K562 (cell line): ENCODE measurements around the gene ZNF484. TPM values are rescaled to one million over a fixed set of nuclear protein-coding genes. Genes with fewer than 3 reads are reported as not detected.

Source experiments
- ATAC-seq: fragments of 200-7000 bp; cut with Tn5 transposase; 3 replicates; pipeline ENCODE4 v1.9.1; 2020; ENCODE audit warnings: moderate library complexity
- BruUV-seq: library from RNA; stranded (reverse); fragments of 400-500 nt; replicated peaks from 2 replicates; lab custom pipeline; 2021; lab: Mats Ljungman, UMichigan
- CTCF ChIA-PET: fragments of 300-600 bp; formaldehyde crosslinking; extraction: SDS; loops from one replicate; lab custom pipeline; 2021; ENCODE audit warnings: low intra/inter-chr PET ratio; lab: Yijun Ruan, JAX
- POLR2A ChIA-PET: fragments of 300-600, 350-650 bp; sonication (Branson Sonifier 250); formaldehyde crosslinking; extraction: SDS; loops from one replicate; lab custom pipeline; 2021; ENCODE audit warnings: antibody characterized with exemption, inconsistent platforms; lab: Yijun Ruan, JAX
- DNase-seq, 4 experiments: peaks; one replicate each; pipeline versions ENCODE4 v3.0.0 to v3.0.0-alpha.2; 2011 to 2018; ENCODE audit warnings: low spot score in 3 of 4, mixed read lengths in 3 of 4; ENCODE audit errors: extremely low read depth in 1 of 4
- FAIRE-seq: peaks from 2 replicates; lab custom pipeline; 2011; peaks lifted over from hg19 to GRCh38; lab: Jason Lieb, UNC
- H2AFZ ChIP-seq: 2 replicates; pipeline ENCODE4 v1.6.0; 2011; ENCODE audit warnings: low read depth, low read length, control low read depth, inconsistent platforms
- H3K27ac ChIP-seq: fragments of 200-600 bp; 3 replicates; pipeline ENCODE4 v1.8.0; 2011; ENCODE audit warnings: low read depth, mild to moderate bottlenecking, control low read depth, inconsistent platforms, low read length, moderate library complexity, mixed read lengths; ENCODE audit errors: extremely low read depth
- H3K27me3 ChIP-seq, 2 experiments: fragments of 300-600 bp in 1 of 2; 2 replicates in 1 of 2; 3 replicates in 1 of 2; pipeline versions ENCODE4 v1.6.0 to v1.8.0; 2011; ENCODE audit warnings: inconsistent platforms in 2 of 2, low read length in 2 of 2, mild to moderate bottlenecking in 1 of 2, mixed read lengths in 1 of 2, moderate library complexity in 1 of 2; ENCODE audit not compliant: control insufficient read depth in 2 of 2, insufficient read depth in 2 of 2
- H3K36me3 ChIP-seq: fragments of 300-600 bp; 3 replicates; pipeline ENCODE4 v1.8.0; 2011; ENCODE audit warnings: mild to moderate bottlenecking, low read length, inconsistent platforms; ENCODE audit not compliant: control insufficient read depth, insufficient read depth
- H3K4me1 ChIP-seq, 2 experiments: fragments of 200-600 bp in 1 of 2; replicated peaks in 1 of 2; 2 replicates in 1 of 2; 3 replicates in 1 of 2; pipeline versions ENCODE4 v1.5.1 to v1.8.0; 2011; ENCODE audit warnings: inconsistent platforms in 2 of 2, low read length in 2 of 2, mild to moderate bottlenecking in 1 of 2, mixed read lengths in 1 of 2, moderate library complexity in 1 of 2; ENCODE audit not compliant: control insufficient read depth in 2 of 2, insufficient read depth in 2 of 2
- H3K4me2 ChIP-seq: 2 replicates; pipeline ENCODE4 v1.6.1; 2011; ENCODE audit warnings: low read length, control low read depth, inconsistent platforms, mixed read lengths; ENCODE audit not compliant: insufficient read depth
- H3K4me3 ChIP-seq: fragments of 200-600 bp; sonication (generic), shearing (Covaris generic); 2 replicates; pipeline ENCODE4 v1.5.1; 2016; ENCODE audit warnings: control low read depth, inconsistent platforms
- H3K79me2 ChIP-seq: fragments of 200-600 bp; 3 replicates; pipeline ENCODE4 v1.8.0; 2011; ENCODE audit warnings: low read length, inconsistent platforms; ENCODE audit not compliant: control insufficient read depth, insufficient read depth
- H3K9ac ChIP-seq, 2 experiments: 2 replicates each; pipeline versions ENCODE4 v1.6.0 to v1.6.1; 2011; ENCODE audit warnings: low read depth in 2 of 2, low read length in 2 of 2, control low read depth in 1 of 2, inconsistent platforms in 1 of 2, mild to moderate bottlenecking in 1 of 2, mixed read lengths in 1 of 2; ENCODE audit not compliant: insufficient read depth in 1 of 2
- H3K9me1 ChIP-seq: one replicate; pipeline ENCODE4 v1.6.0; 2011; ENCODE audit warnings: inconsistent platforms, mild to moderate bottlenecking, low read length, moderate library complexity; ENCODE audit not compliant: control insufficient read depth, insufficient read depth
- H3K9me3 ChIP-seq: replicated peaks from 2 replicates; pipeline ENCODE4 v1.5.1; 2011; ENCODE audit warnings: low read depth, low read length, inconsistent platforms; ENCODE audit not compliant: control insufficient read depth, insufficient read depth
- H4K20me1 ChIP-seq: replicated peaks from 2 replicates; pipeline ENCODE4 v1.6.1; 2011; ENCODE audit warnings: low read length, inconsistent platforms, mixed read lengths; ENCODE audit not compliant: control insufficient read depth, insufficient read depth
- DNMT1 ChIP-seq: fragments of 450-650 bp; IDR thresholded peaks from 2 replicates; pipeline ENCODE4 v1.6.1; 2016; ENCODE audit warnings: antibody characterized with exemption, mild to moderate bottlenecking
- GABPA ChIP-seq: fragments of 200-800 bp; sonication (Bioruptor generic); conservative IDR thresholded peaks from 2 replicates; pipeline ENCODE4 v1.6.1; 2016; ENCODE audit warnings: low read depth, missing genetic modification characterization, missing compliant biosample characterization
- GATAD2B ChIP-seq: fragments of 450-650 bp; IDR thresholded peaks from 2 replicates; pipeline ENCODE4 v1.6.1; 2017; ENCODE audit warnings: mild to moderate bottlenecking, borderline replicate concordance
- KAT2B ChIP-seq: IDR thresholded peaks from one replicate; pipeline ENCODE4 v1.6.1; 2012; ENCODE audit warnings: low read depth, mild to moderate bottlenecking, control low read depth, inconsistent platforms, low read length, moderate library complexity
- RBM14 ChIP-seq: fragments of 200-400 bp; formaldehyde crosslinking; IDR thresholded peaks from 2 replicates; pipeline ENCODE4 v1.6.1; 2018; ENCODE audit warnings: low read depth, mild to moderate bottlenecking, low read length, moderate library complexity, borderline replicate concordance; ENCODE audit not compliant: insufficient read depth
- ZFP36 ChIP-seq: fragments of 150-350 bp; IDR thresholded peaks from 2 replicates; pipeline ENCODE4 v1.6.1; 2018; ENCODE audit warnings: low read length, low read depth; ENCODE audit not compliant: partially characterized antibody
- ZNF121 ChIP-seq: sonication (generic); formaldehyde crosslinking; conservative IDR thresholded peaks from 2 replicates; pipeline ENCODE4 v1.8.0; 2022; ENCODE audit warnings: missing genetic modification reagents
- ZNF445 ChIP-seq: fragments of 250-450 bp; sonication (Bioruptor Pico); IDR thresholded peaks from 2 replicates; pipeline ENCODE4 v1.4.0; 2020; ENCODE audit warnings: low read depth, mild to moderate bottlenecking, moderate library complexity
- WGBS: fragments of 100-300 bp; shearing (Covaris generic); methylation state at CpG from one replicate; pipeline ENCODE4 v1.1.6; 2016; ENCODE audit warnings: low coverage, mixed read lengths; ENCODE audit not compliant: insufficient coverage; ENCODE audit errors: missing lambda C conversion rate; 5-methylcytosine and 5-hydroxymethylcytosine counted together
- in situ Hi-C: fragments of 300-500 bp; cut with MboI; formaldehyde crosslinking; loops from 4 replicates; pipeline ENCODE4 v1.15.0; 2018; ENCODE audit warnings: inconsistent platforms, mixed read lengths
- intact Hi-C: fragments of 100-400 bp; cut with micrococcal nuclease; formaldehyde crosslinking; loops from 2 replicates; pipeline ENCODE4 v1.14.2; 2022
- polyA plus RNA-seq, 8 experiments: library from polyadenylated mRNA; depleted of rRNA in 4 of 8; stranded (reverse) in 5 of 8; unstranded in 3 of 8; fragments of >200 nt; fragmentation: Nextera tagmentation in 2 of 8; fragmentation: Illumina TruSeq in 1 of 8; extraction: Ambion mirVana in 2 of 8; extraction: Trizol in 1 of 8; gene quantifications; 2 replicates each; pipeline versions ENCODE4 v1.2.1 to v1.2.3, GENCODE V29; 2011 to 2014; ENCODE audit warnings: inconsistent platforms in 1 of 8, missing spikeins in 1 of 8
- total RNA-seq, 7 experiments: library from RNA; depleted of rRNA in 6 of 7; stranded (reverse); fragments of >200 nt in 6 of 7; fragmentation: Illumina TruSeq in 2 of 7; extraction: Trizol in 2 of 7; gene quantifications; 2 replicates each; pipeline versions ENCODE4 v1.2.1 to v1.2.3, GENCODE V29; 2011 to 2021; ENCODE audit warnings: low replicate concordance in 1 of 7
- TF ChIP-seq, protein P1 (sequence below): fragments of 250-450 bp; sonication (Bioruptor Pico); IDR thresholded peaks from 2 replicates; pipeline ENCODE4 v1.4.0; 2020; ENCODE audit warnings: mild to moderate bottlenecking
- TF ChIP-seq, protein P2 (sequence below), 2 experiments: fragments of 450-650 bp; conservative IDR thresholded peaks; 2 replicates each; pipeline ENCODE4 v1.6.1; 2017; ENCODE audit warnings: mild to moderate bottlenecking in 2 of 2, moderate library complexity in 2 of 2
- TF ChIP-seq, protein P3 (sequence below): IDR thresholded peaks from 2 replicates; pipeline ENCODE4 v1.6.1; 2014; ENCODE audit warnings: antibody characterized with exemption
- TF ChIP-seq, protein P4 (sequence below): conservative IDR thresholded peaks from 2 replicates; pipeline ENCODE4 v1.6.1; 2011; ENCODE audit warnings: low read depth, mild to moderate bottlenecking, low read length; ENCODE audit not compliant: control insufficient read depth
- TF ChIP-seq, protein P5 (sequence below), 2 experiments: IDR thresholded peaks; 2 replicates each; pipeline ENCODE4 v1.6.1; 2011; ENCODE audit warnings: borderline replicate concordance in 1 of 2, control low read depth in 1 of 2, low read depth in 1 of 2, low read length in 1 of 2, mild to moderate bottlenecking in 1 of 2, mixed read lengths in 1 of 2, moderate library complexity in 1 of 2; ENCODE audit not compliant: insufficient read depth in 1 of 2, insufficient read length in 1 of 2, poor library complexity in 1 of 2, severe bottlenecking in 1 of 2; ENCODE audit errors: extremely low read depth in 1 of 2

Gene ZNF484
- total and polyA plus RNA-seq, 9 of the 15 experiments (the other 6 are each of a cell fraction or from before 2014, with no cell fraction given): 1.1 to 5.8 (median 2.5) TPM

DNA sequence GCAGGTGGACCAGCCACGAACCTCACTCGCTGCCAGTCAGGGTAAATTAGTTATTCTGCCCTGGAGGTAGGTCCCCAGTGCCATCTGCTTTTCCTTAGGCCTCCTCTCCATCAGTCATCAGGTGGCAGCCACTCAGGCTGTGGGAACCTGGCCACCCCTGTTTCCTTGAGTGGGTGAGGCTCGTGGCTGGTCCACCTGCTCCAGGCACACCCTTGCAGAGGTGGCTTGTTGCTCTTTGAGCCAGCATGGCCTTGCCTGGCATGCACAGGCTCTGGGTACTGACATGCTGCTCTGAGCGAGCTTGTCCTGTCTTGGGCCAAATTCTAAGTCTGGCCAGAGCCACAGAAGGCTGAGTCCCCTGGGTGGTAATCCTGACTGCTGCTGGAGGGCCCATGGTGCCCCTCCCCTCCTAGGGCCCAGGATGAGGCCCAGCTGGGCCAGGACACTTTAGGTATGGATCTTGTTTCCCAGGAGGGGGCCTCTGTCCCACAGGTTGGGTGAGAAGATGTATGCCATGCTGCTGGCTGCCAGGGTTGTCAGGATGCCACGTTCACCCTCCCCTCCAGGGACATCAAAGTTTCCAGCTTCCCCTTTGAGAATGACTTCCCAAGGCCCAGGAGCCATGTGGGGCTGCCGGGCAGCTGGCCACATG lies 17.0 kb upstream of the ZNF484 start:
- intact Hi-C loops: no loop called here
- FAIRE-seq (no peak), DNase-seq (no peak), ATAC-seq (no peak)
- Histone ChIP-seq H3K4me3 (no peak overlapping the region), H2AFZ (no peak overlapping the region), H3K9ac (no peak overlapping the region), H3K36me3 (no peaks in the 10 kb centered on the region), H3K79me2 (no peaks in the 10 kb centered on the region), H3K27me3 (peaks cover 4 to 8% of the 10 kb centered on the region in 2 experiments; a peak in 2 of 5 replicates), H3K9me1 (no peaks in the 10 kb centered on the region), H3K27ac (no peak overlapping the region), H3K9me3 (no peaks in the 10 kb centered on the region), H3K4me2 (no peak overlapping the region), H3K4me1 (no peaks in the 10 kb centered on the region), H4K20me1 (no peaks in the 10 kb centered on the region)
- ChIA-PET POLR2A (interaction anchor here (0.9 kb wide), 1 partner anchor 13 kb away, joined by 4 read pairs; no protein-coding TSS in a partner anchor), CTCF (no interaction called here)
- 2% methylated on average over 6 of the region's 6 CpGs for WGBS
- in situ Hi-C loops: no loop called here
- no TSS peak for BruUV-seq
- no peak for TF ChIP-seq ZFP36
- TF ChIP-seq, protein P1, sequence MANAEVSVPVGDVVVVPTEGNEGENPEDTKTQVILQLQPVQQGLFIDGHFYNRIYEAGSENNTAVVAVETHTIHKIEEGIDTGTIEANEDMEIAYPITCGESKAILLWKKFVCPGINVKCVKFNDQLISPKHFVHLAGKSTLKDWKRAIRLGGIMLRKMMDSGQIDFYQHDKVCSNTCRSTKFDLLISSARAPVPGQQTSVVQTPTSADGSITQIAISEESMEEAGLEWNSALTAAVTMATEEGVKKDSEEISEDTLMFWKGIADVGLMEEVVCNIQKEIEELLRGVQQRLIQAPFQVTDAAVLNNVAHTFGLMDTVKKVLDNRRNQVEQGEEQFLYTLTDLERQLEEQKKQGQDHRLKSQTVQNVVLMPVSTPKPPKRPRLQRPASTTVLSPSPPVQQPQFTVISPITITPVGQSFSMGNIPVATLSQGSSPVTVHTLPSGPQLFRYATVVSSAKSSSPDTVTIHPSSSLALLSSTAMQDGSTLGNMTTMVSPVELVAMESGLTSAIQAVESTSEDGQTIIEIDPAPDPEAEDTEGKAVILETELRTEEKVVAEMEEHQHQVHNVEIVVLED: no peak
- no peak for TF ChIP-seq GATAD2B
- TF ChIP-seq, protein P2, sequence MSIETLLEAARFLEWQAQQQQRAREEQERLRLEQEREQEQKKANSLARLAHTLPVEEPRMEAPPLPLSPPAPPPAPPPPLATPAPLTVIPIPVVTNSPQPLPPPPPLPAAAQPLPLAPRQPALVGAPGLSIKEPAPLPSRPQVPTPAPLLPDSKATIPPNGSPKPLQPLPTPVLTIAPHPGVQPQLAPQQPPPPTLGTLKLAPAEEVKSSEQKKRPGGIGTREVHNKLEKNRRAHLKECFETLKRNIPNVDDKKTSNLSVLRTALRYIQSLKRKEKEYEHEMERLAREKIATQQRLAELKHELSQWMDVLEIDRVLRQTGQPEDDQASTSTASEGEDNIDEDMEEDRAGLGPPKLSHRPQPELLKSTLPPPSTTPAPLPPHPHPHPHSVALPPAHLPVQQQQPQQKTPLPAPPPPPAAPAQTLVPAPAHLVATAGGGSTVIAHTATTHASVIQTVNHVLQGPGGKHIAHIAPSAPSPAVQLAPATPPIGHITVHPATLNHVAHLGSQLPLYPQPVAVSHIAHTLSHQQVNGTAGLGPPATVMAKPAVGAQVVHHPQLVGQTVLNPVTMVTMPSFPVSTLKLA (conservative IDR thresholded peaks at IDR 0.05): no peak
- TF ChIP-seq, protein P3, sequence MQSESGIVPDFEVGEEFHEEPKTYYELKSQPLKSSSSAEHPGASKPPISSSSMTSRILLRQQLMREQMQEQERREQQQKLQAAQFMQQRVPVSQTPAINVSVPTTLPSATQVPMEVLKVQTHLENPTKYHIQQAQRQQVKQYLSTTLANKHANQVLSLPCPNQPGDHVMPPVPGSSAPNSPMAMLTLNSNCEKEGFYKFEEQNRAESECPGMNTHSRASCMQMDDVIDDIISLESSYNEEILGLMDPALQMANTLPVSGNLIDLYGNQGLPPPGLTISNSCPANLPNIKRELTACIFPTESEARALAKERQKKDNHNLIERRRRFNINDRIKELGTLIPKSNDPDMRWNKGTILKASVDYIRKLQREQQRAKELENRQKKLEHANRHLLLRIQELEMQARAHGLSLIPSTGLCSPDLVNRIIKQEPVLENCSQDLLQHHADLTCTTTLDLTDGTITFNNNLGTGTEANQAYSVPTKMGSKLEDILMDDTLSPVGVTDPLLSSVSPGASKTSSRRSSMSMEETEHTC: no peak
- no peak for TF ChIP-seq ZNF121 (CRISPR knock-in tag)
- no peak for TF ChIP-seq GABPA
- TF ChIP-seq, protein P4, sequence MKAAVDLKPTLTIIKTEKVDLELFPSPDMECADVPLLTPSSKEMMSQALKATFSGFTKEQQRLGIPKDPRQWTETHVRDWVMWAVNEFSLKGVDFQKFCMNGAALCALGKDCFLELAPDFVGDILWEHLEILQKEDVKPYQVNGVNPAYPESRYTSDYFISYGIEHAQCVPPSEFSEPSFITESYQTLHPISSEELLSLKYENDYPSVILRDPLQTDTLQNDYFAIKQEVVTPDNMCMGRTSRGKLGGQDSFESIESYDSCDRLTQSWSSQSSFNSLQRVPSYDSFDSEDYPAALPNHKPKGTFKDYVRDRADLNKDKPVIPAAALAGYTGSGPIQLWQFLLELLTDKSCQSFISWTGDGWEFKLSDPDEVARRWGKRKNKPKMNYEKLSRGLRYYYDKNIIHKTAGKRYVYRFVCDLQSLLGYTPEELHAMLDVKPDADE: no peak
- no peak for TF ChIP-seq KAT2B
- TF ChIP-seq, protein P5, sequence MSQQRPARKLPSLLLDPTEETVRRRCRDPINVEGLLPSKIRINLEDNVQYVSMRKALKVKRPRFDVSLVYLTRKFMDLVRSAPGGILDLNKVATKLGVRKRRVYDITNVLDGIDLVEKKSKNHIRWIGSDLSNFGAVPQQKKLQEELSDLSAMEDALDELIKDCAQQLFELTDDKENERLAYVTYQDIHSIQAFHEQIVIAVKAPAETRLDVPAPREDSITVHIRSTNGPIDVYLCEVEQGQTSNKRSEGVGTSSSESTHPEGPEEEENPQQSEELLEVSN (IDR thresholded peaks at IDR 0.05; ENCODE audit: borderline replicate concordance in 1 of 2, extremely low read depth in 1 of 2, insufficient read depth in 1 of 2, insufficient read length in 1 of 2, low read depth in 1 of 2, low read length in 1 of 2, poor library complexity in 1 of 2, severe bottlenecking in 1 of 2): no peak
- no peak for TF ChIP-seq DNMT1
- TF ChIP-seq ZNF445 (CRISPR knock-in tag): no peak
- TF ChIP-seq RBM14: no peak
